ENCODE results near the gene ITGA2. TPM values are rescaled to one million over a fixed set of nuclear protein-coding genes. Genes with fewer than 3 reads are reported as not detected.

ITGA2 gene
- polyA plus RNA-seq, 1 experiment, result 5.3 TPM

- DNase-seq (ENCODE audit: low read depth), result no peak
- TF ChIP-seq, protein P1, sequence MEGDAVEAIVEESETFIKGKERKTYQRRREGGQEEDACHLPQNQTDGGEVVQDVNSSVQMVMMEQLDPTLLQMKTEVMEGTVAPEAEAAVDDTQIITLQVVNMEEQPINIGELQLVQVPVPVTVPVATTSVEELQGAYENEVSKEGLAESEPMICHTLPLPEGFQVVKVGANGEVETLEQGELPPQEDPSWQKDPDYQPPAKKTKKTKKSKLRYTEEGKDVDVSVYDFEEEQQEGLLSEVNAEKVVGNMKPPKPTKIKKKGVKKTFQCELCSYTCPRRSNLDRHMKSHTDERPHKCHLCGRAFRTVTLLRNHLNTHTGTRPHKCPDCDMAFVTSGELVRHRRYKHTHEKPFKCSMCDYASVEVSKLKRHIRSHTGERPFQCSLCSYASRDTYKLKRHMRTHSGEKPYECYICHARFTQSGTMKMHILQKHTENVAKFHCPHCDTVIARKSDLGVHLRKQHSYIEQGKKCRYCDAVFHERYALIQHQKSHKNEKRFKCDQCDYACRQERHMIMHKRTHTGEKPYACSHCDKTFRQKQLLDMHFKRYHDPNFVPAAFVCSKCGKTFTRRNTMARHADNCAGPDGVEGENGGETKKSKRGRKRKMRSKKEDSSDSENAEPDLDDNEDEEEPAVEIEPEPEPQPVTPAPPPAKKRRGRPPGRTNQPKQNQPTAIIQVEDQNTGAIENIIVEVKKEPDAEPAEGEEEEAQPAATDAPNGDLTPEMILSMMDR (IDR thresholded peaks at IDR 0.05; ENCODE audit: insufficient read depth, low read depth, low read length), result no peak
- ChIA-PET CTCF (interaction anchor here (0.9 to 1.7 kb wide), 6 partner anchors 9 to 110 kb away, joined by 3 to 4 read pairs (median 3); no protein-coding TSS in a partner anchor), POLR2A (interaction anchor here (0.8 kb wide), 1 partner anchor 19 kb away, joined by 3 read pairs; no protein-coding TSS in a partner anchor)
- Histone ChIP-seq H3K27me3 (ENCODE audit: control insufficient read depth, insufficient read depth, low read length) (no peaks in the 10 kb centered on the region), H3K36me3 (ENCODE audit: control insufficient read depth, insufficient read depth, low read length) (no peaks in the 10 kb centered on the region), H3K4me3 (ENCODE audit: low read depth, low read length) (no peak overlapping the region)
Measured at GRCh38 chr5:52987711-52988331, 1.3 kb upstream of the ITGA2 start.

DNA sequence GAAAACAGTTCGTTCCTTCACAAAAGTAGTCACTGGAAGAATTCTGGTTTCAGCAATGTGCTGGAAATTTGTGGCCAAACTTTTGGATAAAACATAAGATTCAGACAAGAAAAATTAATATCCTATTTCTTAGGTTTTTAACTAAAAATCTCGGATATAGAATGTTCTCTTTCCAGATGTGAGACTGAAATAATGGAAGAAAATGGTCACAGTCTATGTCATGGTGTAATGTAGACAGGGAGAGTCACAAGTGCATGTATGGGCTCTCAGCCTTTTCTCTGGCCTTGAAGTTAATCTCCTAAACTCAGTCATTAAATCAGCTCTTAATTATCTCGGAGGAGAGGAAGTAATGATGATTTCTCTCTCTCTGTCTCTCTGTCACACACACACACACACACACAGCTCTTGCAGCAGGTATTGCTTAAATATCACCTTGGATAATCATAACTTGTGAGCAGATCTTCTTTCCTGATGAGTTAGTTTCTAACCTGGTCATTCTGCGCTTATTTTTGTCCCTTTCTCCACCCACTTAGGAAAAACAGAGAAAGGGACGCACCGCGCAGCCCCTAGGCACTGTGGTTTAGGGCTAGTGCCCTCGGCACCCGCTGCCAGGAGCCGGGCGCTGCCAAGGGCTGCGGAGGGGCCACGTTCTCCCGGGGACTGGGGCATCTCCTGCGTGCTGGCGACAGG lies 672 bp upstream of the ITGA2 start:
- POLR2A ChIA-PET, result interaction anchor here (0.8 to 1.1 kb wide), 2 partner anchors 18 to 36 kb away, joined by 3 read pairs; no protein-coding TSS in a partner anchor
- CTCF ChIA-PET, result interaction anchor here (0.9 to 1.7 kb wide), 7 partner anchors 9 to 109 kb away, joined by 3 to 4 read pairs (median 3); no protein-coding TSS in a partner anchor
- TF ChIP-seq, protein P1 (IDR thresholded peaks at IDR 0.05; ENCODE audit: insufficient read depth, low read depth, low read length), result no peak
- Histone ChIP-seq H3K27me3 (ENCODE audit: control insufficient read depth, insufficient read depth, low read length) (no peaks in the 10 kb centered on the region), H3K36me3 (ENCODE audit: control insufficient read depth, insufficient read depth, low read length) (no peaks in the 10 kb centered on the region), H3K4me3 (ENCODE audit: low read depth, low read length) (peak overlapping the region; percentile 67)
- DNase-seq (ENCODE audit: low read depth), result no peak

GRCh38 chr5:52989781-52990527 lies 802 bp downstream of the ITGA2 start:
- POLR2A ChIA-PET, result interaction anchor here (0.6 to 1.1 kb wide), 4 partner anchors 10 to 34 kb away, joined by 3 to 15 read pairs (median 8); no protein-coding TSS in a partner anchor

GRCh38 chr5:52990528-52990925 lies 1.4 kb downstream of the ITGA2 start:
- TF ChIP-seq, protein P1 (IDR thresholded peaks at IDR 0.05; ENCODE audit: insufficient read depth, low read depth, low read length), result no peak
- ChIA-PET POLR2A (interaction anchor here (0.6 kb wide), 1 partner anchor 31 kb away, joined by 13 read pairs; no protein-coding TSS in a partner anchor), CTCF (interaction anchor here (1.1 to 1.5 kb wide), 4 partner anchors 16 to 105 kb away, joined by 3 to 4 read pairs (median 4); no protein-coding TSS in a partner anchor)
- Histone ChIP-seq H3K27me3 (ENCODE audit: control insufficient read depth, insufficient read depth, low read length) (no peaks in the 10 kb centered on the region), H3K36me3 (ENCODE audit: control insufficient read depth, insufficient read depth, low read length) (no peaks in the 10 kb centered on the region), H3K4me3 (ENCODE audit: low read depth, low read length) (peak overlapping the region; percentile 67)
- no peak for DNase-seq (ENCODE audit: low read depth)

More at GRCh38 chr5:52989781-52990527, 802 bp downstream of the ITGA2 start:
- peak overlapping the region; percentile 67 for H3K4me3 ChIP-seq (ENCODE audit: low read depth, low read length)
- TF ChIP-seq, protein P1 (IDR thresholded peaks at IDR 0.05; ENCODE audit: insufficient read depth, low read depth, low read length), result peak; percentile 48
- no peaks in the 10 kb centered on the region for H3K27me3 ChIP-seq (ENCODE audit: control insufficient read depth, insufficient read depth, low read length)
- no peak for DNase-seq (ENCODE audit: low read depth)
- no peaks in the 10 kb centered on the region for H3K36me3 ChIP-seq (ENCODE audit: control insufficient read depth, insufficient read depth, low read length)
- CTCF ChIA-PET, result interaction anchor here (0.6 to 1.5 kb wide), 7 partner anchors 11 to 105 kb away, joined by 3 to 4 read pairs (median 3); no protein-coding TSS in a partner anchor
